Calu3 (cell line): ENCODE measurements around the gene IRS2. TPM values are rescaled to one million over a fixed set of nuclear protein-coding genes. Genes with fewer than 3 reads are reported as not detected.

Experiments
- BruUV-seq: library from RNA; stranded (reverse); fragments of 400-500 nt; replicated peaks from 2 replicates; lab custom pipeline; 2021; lab: Mats Ljungman, UMichigan
- CTCF ChIA-PET: fragments of 300-600 bp; sonication (Branson Sonifier 250); formaldehyde crosslinking; loops from one replicate; lab custom pipeline; 2022; ENCODE audit warnings: antibody characterized with exemption; lab: Charles Lee
- DNase-seq: peaks from one replicate; pipeline ENCODE4 v3.0.0; 2022
- H3K27ac Mint-ChIP-seq: one replicate; pipeline ENCODE4 v1.8.0; 2022; ENCODE audit warnings: mixed read lengths; ENCODE audit not compliant: unreplicated experiment
- H3K27me3 Mint-ChIP-seq: one replicate; pipeline ENCODE4 v1.8.0; 2022; ENCODE audit warnings: mixed read lengths; ENCODE audit not compliant: unreplicated experiment
- H3K36me3 Mint-ChIP-seq: one replicate; pipeline ENCODE4 v1.8.0; 2022; ENCODE audit warnings: mild to moderate bottlenecking, moderate library complexity, mixed read lengths; ENCODE audit not compliant: insufficient read depth, unreplicated experiment
- H3K4me1 Mint-ChIP-seq: one replicate; pipeline ENCODE4 v1.8.0; 2022; ENCODE audit warnings: mild to moderate bottlenecking, low read depth, mixed read lengths; ENCODE audit not compliant: unreplicated experiment
- H3K4me3 Mint-ChIP-seq: one replicate; pipeline ENCODE4 v1.8.0; 2022; ENCODE audit warnings: mild to moderate bottlenecking, low read depth, moderate library complexity, mixed read lengths; ENCODE audit not compliant: unreplicated experiment
- H3K9me3 Mint-ChIP-seq: one replicate; pipeline ENCODE4 v1.8.0; 2022; ENCODE audit warnings: low read depth, mixed read lengths; ENCODE audit not compliant: unreplicated experiment
- CTCF ChIP-seq: fragments of 200-600 bp; IDR thresholded peaks from one replicate; pipeline ENCODE4 v1.8.0; 2022; ENCODE audit warnings: antibody characterized with exemption; ENCODE audit not compliant: unreplicated experiment
- intact Hi-C: fragments of 100-400 bp; cut with micrococcal nuclease; formaldehyde crosslinking; loops from one replicate; pipeline ENCODE4 v1.10.0; 2022; ENCODE audit not compliant: unreplicated experiment
- total RNA-seq: library from RNA; stranded (reverse); gene quantifications from 2 replicates; pipeline ENCODE4 v1.2.3, GENCODE V29; 2022

Gene IRS2
- total RNA-seq, 1 experiment from 2014 or later, result 5.4 TPM

- H3K4me3 Mint-ChIP-seq, result no peak overlapping the region
- no peak for DNase-seq
- intact Hi-C loops, result no loop called here
- H3K4me1 Mint-ChIP-seq, result no peaks in the 10 kb centered on the region
- BruUV-seq, result no TSS peak
- no peaks in the 10 kb centered on the region for H3K36me3 Mint-ChIP-seq
- CTCF ChIA-PET, result no interaction called here
- no peaks in the 10 kb centered on the region for H3K27me3 Mint-ChIP-seq
- H3K9me3 Mint-ChIP-seq, result no peaks in the 10 kb centered on the region
- TF ChIP-seq CTCF, result no peak
- H3K27ac Mint-ChIP-seq, result no peak overlapping the region
Measured at GRCh38 chr13:109717686-109718085, 68.7 kb downstream of the IRS2 start.

- Mint-ChIP-seq H3K9me3 (no peaks in the 10 kb centered on the region), H3K4me3 (no peak overlapping the region), H3K27me3 (no peaks in the 10 kb centered on the region), H3K36me3 (no peaks in the 10 kb centered on the region), H3K4me1 (no peaks in the 10 kb centered on the region), H3K27ac (no peak overlapping the region)
- no peak for DNase-seq
- no TSS peak for BruUV-seq
- intact Hi-C loops, result no loop called here
- CTCF ChIA-PET, result no interaction called here
- no peak for TF ChIP-seq CTCF
Measured at GRCh38 chr13:109715902-109716301, 70.5 kb downstream of the IRS2 start.

GRCh38 chr13:109713681-109714080 is 72.7 kb downstream of the IRS2 start:
- no peaks in the 10 kb centered on the region for H3K36me3 Mint-ChIP-seq
- H3K27me3 Mint-ChIP-seq, result no peaks in the 10 kb centered on the region
- no peak for TF ChIP-seq CTCF
- no peaks in the 10 kb centered on the region for H3K4me1 Mint-ChIP-seq
- no peak for DNase-seq
- intact Hi-C loops, result no loop called here
- CTCF ChIA-PET, result no interaction called here
- no peak overlapping the region for H3K4me3 Mint-ChIP-seq
- H3K9me3 Mint-ChIP-seq, result no peaks in the 10 kb centered on the region
- H3K27ac Mint-ChIP-seq, result no peak overlapping the region
- BruUV-seq, result no TSS peak

- TF ChIP-seq CTCF, result no peak
- no peaks in the 10 kb centered on the region for H3K9me3 Mint-ChIP-seq
- no TSS peak for BruUV-seq
- H3K36me3 Mint-ChIP-seq, result no peaks in the 10 kb centered on the region
- no peak overlapping the region for H3K27ac Mint-ChIP-seq
- no peaks in the 10 kb centered on the region for H3K4me1 Mint-ChIP-seq
- intact Hi-C loops, result no loop called here
- no peaks in the 10 kb centered on the region for H3K27me3 Mint-ChIP-seq
- CTCF ChIA-PET, result no interaction called here
- no peak overlapping the region for H3K4me3 Mint-ChIP-seq
- DNase-seq, result no peak
Measured at GRCh38 chr13:109712124-109712722, 74.2 kb downstream of the IRS2 start.
